Measurements from ENCODE around the gene GPRC5A. TPM values are rescaled to one million over a fixed set of nuclear protein-coding genes. Genes with fewer than 3 reads are reported as not detected.

GPRC5A gene
- total and polyA plus RNA-seq, 2 of the 13 experiments (the other 11 are each of a cell fraction or from before 2014, with no cell fraction given) = 0.27 to 3.0 TPM

DNA sequence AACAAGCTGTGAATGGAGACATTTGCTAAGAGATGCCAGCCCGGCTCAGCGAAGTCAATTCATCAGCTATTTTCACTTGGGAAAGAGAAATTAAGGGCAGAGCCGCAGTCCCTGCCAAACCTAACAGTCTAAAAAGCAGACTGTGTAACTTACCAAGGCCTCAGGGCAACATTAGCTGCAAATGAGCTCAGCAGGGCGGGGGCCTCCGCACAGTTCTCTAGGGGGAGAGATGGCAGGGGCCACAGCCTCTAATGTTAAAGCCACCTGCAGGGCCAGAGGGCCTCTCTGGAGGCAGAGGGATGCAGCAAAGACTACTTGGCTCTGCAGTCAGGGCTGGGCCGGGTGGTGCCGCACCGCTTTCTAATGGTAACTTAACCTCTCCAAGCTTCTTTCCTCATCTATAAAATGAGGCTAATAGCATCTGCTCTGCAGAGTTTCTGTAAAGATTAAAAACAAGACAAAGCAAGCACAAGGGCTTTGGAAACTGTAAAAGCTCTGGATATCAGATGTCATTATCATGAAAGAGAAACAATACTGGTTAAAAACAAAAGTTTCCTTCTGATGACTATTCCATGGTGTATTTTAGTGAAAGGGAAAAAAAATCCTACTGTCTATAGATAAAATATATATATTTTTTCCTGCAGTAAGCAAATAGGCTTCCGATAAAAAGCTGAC lies 13.4 kb upstream of the GPRC5A start (continued):
- no peak for TF ChIP-seq GPN1 (CRISPR knock-in tag; IDR thresholded peaks at IDR 0.05; ENCODE audit: borderline replicate concordance)
- TF ChIP-seq XRCC5 (optimal IDR thresholded peaks at IDR 0.05; ENCODE audit: low read length) = no peak
- TF ChIP-seq ZNF207 (IDR thresholded peaks at IDR 0.05; ENCODE audit: borderline replicate concordance) = no peak
- TF ChIP-seq, protein P1, sequence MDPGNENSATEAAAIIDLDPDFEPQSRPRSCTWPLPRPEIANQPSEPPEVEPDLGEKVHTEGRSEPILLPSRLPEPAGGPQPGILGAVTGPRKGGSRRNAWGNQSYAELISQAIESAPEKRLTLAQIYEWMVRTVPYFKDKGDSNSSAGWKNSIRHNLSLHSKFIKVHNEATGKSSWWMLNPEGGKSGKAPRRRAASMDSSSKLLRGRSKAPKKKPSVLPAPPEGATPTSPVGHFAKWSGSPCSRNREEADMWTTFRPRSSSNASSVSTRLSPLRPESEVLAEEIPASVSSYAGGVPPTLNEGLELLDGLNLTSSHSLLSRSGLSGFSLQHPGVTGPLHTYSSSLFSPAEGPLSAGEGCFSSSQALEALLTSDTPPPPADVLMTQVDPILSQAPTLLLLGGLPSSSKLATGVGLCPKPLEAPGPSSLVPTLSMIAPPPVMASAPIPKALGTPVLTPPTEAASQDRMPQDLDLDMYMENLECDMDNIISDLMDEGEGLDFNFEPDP (CRISPR knock-in tag; conservative IDR thresholded peaks at IDR 0.05) = no peak
- TF ChIP-seq AKAP8 (CRISPR knock-in tag; IDR thresholded peaks at IDR 0.05) = no peak

DNA sequence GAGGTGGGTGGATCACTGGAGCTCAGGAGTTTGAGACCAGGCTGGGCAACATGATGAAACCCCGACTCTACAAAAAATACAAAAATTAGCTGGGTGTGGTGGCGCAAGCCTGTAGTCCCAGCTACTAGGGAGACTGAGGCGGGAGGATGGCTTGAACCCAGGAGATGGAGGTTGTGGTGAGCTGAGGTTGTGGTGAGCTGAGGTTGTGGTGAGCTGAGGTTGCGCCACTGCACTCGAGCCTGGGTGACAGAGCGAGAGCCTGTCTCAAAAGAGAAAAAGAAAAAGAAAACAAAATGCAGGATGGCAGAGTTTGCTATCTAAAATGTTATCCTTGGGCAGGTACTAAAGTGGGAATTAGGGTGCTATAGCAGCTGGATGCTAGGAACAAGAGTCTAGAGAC lies 10.8 kb upstream of the GPRC5A start:
- intact Hi-C loops (cut with micrococcal nuclease; ENCODE audit: unreplicated experiment) (no loop called here), in situ Hi-C loops (cut with HindIII; ENCODE audit: extremely low pct_ligation_motif_present, low pct_unique_long_range_greater_than_20kb) (no loop called here)
- Histone ChIP-seq H3K9me3 (ENCODE audit: low read length) (no peaks in the 10 kb centered on the region), H3K4me1 (ENCODE audit: insufficient read depth, low read length) (peaks cover 44% of the 10 kb centered on the region), H3K36me3 (replicated peaks in 1 of 2; ENCODE audit: control insufficient read depth in 1 of 2, insufficient read depth in 2 of 2, low read length in 2 of 2) (no peaks in the 10 kb centered on the region), H3K4me3 (replicated peaks in 1 of 3; ENCODE audit: insufficient read depth in 1 of 3, low read depth in 2 of 3, low read length in 3 of 3) (no peak overlapping the region), H3K27ac (ENCODE audit: extremely low read length, insufficient read depth, low read length) (no peak overlapping the region), H4K20me1 (ENCODE audit: insufficient read depth, low read length) (no peaks in the 10 kb centered on the region), H3K79me2 (ENCODE audit: insufficient read depth, low read length) (no peaks in the 10 kb centered on the region), H2AFZ (ENCODE audit: low read length) (no peak overlapping the region), H3K27me3 (ENCODE audit: control insufficient read depth in 1 of 2, insufficient read depth in 2 of 2, low read length in 2 of 2) (peaks cover 0 to 5% of the 10 kb centered on the region in 2 experiments; a peak in 1 of 5 replicates), H3K4me2 (ENCODE audit: low read depth, low read length) (no peak overlapping the region), H3K9ac (ENCODE audit: insufficient read depth, low read depth, low read length) (no peak overlapping the region)
- FAIRE-seq (no peak), DNase-seq (ENCODE audit: low spot score) (no peak), ATAC-seq (no peak)
- ChIA-PET CTCF (ENCODE audit: low intra/inter-chr PET ratio, low total read pairs) (no interaction called here), POLR2A (no interaction called here)
- 79% methylated on average over 6 of the region's 6 CpGs for WGBS (ENCODE audit: low lambda C conversion rate)
- BruUV-seq (replicated peaks) = no TSS peak
- no peak for TF ChIP-seq MZF1 (CRISPR knock-in tag; IDR thresholded peaks at IDR 0.05; ENCODE audit: borderline replicate concordance)
- TF ChIP-seq, protein P2, sequence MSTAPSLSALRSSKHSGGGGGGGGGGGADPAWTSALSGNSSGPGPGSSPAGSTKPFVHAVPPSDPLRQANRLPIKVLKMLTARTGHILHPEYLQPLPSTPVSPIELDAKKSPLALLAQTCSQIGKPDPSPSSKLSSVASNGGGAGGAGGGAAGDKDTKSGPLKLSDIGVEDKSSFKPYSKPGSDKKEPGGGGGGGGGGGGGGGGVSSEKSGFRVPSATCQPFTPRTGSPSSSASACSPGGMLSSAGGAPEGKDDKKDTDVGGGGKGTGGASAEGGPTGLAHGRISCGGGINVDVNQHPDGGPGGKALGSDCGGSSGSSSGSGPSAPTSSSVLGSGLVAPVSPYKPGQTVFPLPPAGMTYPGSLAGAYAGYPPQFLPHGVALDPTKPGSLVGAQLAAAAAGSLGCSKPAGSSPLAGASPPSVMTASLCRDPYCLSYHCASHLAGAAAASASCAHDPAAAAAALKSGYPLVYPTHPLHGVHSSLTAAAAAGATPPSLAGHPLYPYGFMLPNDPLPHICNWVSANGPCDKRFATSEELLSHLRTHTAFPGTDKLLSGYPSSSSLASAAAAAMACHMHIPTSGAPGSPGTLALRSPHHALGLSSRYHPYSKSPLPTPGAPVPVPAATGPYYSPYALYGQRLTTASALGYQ (CRISPR knock-in tag; IDR thresholded peaks at IDR 0.05) = no peak
- TF ChIP-seq, protein P3, sequence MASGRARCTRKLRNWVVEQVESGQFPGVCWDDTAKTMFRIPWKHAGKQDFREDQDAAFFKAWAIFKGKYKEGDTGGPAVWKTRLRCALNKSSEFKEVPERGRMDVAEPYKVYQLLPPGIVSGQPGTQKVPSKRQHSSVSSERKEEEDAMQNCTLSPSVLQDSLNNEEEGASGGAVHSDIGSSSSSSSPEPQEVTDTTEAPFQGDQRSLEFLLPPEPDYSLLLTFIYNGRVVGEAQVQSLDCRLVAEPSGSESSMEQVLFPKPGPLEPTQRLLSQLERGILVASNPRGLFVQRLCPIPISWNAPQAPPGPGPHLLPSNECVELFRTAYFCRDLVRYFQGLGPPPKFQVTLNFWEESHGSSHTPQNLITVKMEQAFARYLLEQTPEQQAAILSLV (CRISPR knock-in tag; IDR thresholded peaks at IDR 0.05; ENCODE audit: borderline replicate concordance) = no peak
